Measurements from ENCODE around the gene SCYGR8.

GRCh38 chr2:227793148-227793712 lies 47.5 kb downstream of the SCYGR8 start:
- TF ChIP-seq CTCF (IDR thresholded peaks at IDR 0.05) (no peak), POLR2A (IDR thresholded peaks at IDR 0.05) (no peak)
